ENCODE results near the gene SYCP2.

GRCh38 chr20:59954718-59955117 lies 21.3 kb upstream of the SYCP2 start:
- no peak for TF ChIP-seq EZH2 (IDR thresholded peaks at IDR 0.05; ENCODE audit: low read length, unreplicated experiment)
- TF ChIP-seq CTCF (conservative IDR thresholded peaks at IDR 0.05; ENCODE audit: low read depth, low read length): no peak
- TF ChIP-seq EZH2phosphoT487 (IDR thresholded peaks at IDR 0.05; ENCODE audit: borderline replicate concordance, low read length): no peak

Measured in PC-3 (cell line).